GM21360 (cell line): ENCODE results near the gene LY6G6D.

ENCODE experiments used
- ATAC-seq: cut with Tn5 transposase; IDR thresholded peaks from one replicate; pipeline ENCODE4 v1.9.1; 2021; ENCODE audit warnings: mild to moderate bottlenecking, moderate library complexity; ENCODE audit not compliant: unreplicated experiment

The LY6G6D gene

DNA sequence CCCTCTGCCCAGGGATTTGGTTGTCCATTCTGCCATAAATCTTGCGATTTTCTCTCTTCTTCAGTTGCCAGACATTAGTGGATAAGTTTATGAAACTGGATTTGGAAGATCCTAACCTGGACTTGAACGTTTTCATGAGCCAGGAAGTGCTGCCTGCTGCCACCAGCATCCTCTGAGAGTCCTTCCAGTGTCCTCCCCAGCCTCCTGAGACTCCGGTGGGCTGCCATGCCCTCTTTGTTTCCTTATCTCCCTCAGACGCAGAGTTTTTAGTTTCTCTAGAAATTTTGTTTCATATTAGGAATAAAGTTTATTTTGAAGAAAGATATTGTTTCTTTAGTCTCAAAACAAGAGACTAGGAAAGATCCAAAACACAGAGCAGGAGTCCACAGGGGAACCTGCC lies 47.2 kb downstream of the LY6G6D start, which contains the start of gene SAPCD1:
Gene SAPCD1, plus strand, starts transcription at position 301 of the 400 bp plus-strand sequence. CDS start 399 bp downstream, outside the sequence.
- ATAC-seq: no peak

GRCh38 chr6:31762878-31763618 lies 47.9 kb downstream of the LY6G6D start:
- no peak for ATAC-seq

DNA sequence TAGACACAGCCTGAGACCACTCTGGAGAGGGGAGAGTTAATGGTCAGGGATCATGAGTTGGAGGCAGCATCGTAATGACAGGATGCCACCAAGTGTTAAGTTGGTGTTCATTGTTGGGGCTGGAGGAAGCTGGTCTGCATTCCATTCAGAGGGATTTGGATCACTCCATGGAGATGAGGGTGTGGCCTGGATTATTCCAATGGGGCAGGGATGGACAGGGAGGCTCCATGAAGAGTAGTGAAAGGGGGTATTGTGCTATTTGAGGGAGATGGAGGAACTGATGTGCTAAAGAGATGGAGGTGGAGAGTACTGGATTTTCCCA lies 48.4 kb downstream of the LY6G6D start:
- ATAC-seq: no peak

- ATAC-seq: no peak
Observed at GRCh38 chr6:31764198-31764597, 49.0 kb downstream of the LY6G6D start.

GRCh38 chr6:31765559-31765909 lies 50.4 kb downstream of the LY6G6D start:
- no peak for ATAC-seq

DNA sequence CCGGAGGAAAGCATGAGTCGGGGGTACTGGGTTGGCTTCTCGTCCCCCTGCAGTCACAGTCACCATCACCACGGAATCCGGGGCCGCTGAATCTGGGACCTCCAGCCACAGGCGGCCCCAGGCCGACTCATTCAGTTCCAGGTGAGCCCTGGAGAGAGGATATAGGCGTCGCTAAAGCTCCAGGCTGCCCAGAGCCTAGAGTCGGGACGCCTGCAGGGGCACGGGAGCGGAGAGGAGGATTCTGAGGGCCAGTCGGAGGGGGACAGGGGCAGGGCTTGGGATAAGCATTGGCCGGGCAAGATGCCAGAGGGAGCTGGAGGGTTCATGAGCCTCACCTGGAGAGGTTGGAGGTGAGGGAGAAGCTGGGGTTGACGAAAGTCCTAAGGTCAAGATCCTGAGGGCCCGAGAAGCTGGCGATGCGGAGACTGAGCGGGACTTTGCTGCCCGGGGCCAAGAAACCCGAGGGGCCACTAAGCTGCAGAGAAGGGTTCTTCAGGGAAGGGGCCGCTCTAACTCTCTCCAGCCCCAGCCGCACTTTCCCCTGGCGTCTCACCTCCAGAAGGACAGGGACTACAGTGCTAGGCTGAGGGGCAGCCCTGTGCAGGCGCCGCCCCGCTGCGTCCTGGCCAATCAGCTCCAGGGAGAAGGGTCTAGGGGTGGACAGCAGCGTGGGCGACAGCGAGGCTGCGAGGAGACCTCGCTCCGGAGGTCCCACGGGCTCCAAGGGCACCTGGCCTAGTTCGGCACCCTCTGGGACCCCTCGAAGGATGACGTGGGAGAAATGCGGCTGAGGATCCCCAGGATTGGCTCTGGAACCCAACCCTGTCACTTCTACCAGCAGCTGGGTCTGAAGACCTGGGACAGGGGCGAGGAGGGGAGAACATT lies 51.0 kb downstream of the LY6G6D start:
- no peak for ATAC-seq

- ATAC-seq: no peak
Observed at GRCh38 chr6:31767096-31767645, 52.0 kb downstream of the LY6G6D start.
